K562 (cell line): ENCODE data around the gene CLIC2.

Source experiments
- CCNT2 ChIP-seq: IDR thresholded peaks from 2 replicates; pipeline ENCODE4 v1.6.1; 2011; ENCODE audit warnings: borderline replicate concordance, low read depth, mild to moderate bottlenecking, moderate library complexity, mixed read lengths, low read length; ENCODE audit not compliant: insufficient read length; ENCODE audit errors: extremely low read depth
- EZH2 ChIP-seq: IDR thresholded peaks from 2 replicates; pipeline ENCODE4 v1.6.1; 2012; ENCODE audit warnings: low read depth, mild to moderate bottlenecking, inconsistent platforms, low read length, borderline replicate concordance
- KAT8 ChIP-seq: fragments of 450-650 bp; IDR thresholded peaks from 2 replicates; pipeline ENCODE4 v1.6.1; 2016; ENCODE audit warnings: low read depth, mild to moderate bottlenecking
- MAFF ChIP-seq: IDR thresholded peaks from 2 replicates; pipeline ENCODE4 v1.6.1; 2012; ENCODE audit warnings: low read length, improper control_type of control experiment
- MEF2A ChIP-seq: IDR thresholded peaks from 2 replicates; pipeline ENCODE4 v1.6.1; 2011; ENCODE audit warnings: low read depth, mild to moderate bottlenecking, low read length, moderate library complexity; ENCODE audit not compliant: control insufficient read depth
- NR2C2 ChIP-seq, 2 experiments: fragments of 200-800 bp in 1 of 2; sonication (Bioruptor generic) in 1 of 2; sonication (generic) in 1 of 2; formaldehyde crosslinking in 1 of 2; IDR thresholded peaks; 2 replicates each; pipeline versions ENCODE4 v1.6.1 to v1.8.0; 2016 to 2022; ENCODE audit warnings: mild to moderate bottlenecking in 1 of 2, missing compliant biosample characterization in 1 of 2, missing genetic modification characterization in 1 of 2, missing genetic modification reagents in 1 of 2
- NR4A1 ChIP-seq, 2 experiments: fragments of 250-450 bp in 1 of 2; fragments of 450-650 bp in 1 of 2; sonication (Bioruptor Pico) in 1 of 2; IDR thresholded peaks; 2 replicates each; pipeline versions ENCODE4 v1.4.0 to v1.6.1; 2016 to 2020; ENCODE audit warnings: mild to moderate bottlenecking in 2 of 2, missing compliant biosample characterization in 1 of 2, missing genetic modification characterization in 1 of 2, moderate library complexity in 1 of 2
- PHF8 ChIP-seq: fragments of 200-600 bp; sonication (generic); IDR thresholded peaks from 2 replicates; pipeline ENCODE4 v1.6.1; 2012; ENCODE audit warnings: mixed run types, mild to moderate bottlenecking, inconsistent platforms, low read length, moderate library complexity, borderline replicate concordance
- POLR2AphosphoS5 ChIP-seq: IDR thresholded peaks from 2 replicates; pipeline ENCODE4 v1.6.1; 2011; ENCODE audit warnings: mild to moderate bottlenecking, low read depth, low read length, moderate library complexity; ENCODE audit not compliant: control insufficient read depth, insufficient read depth
- SMAD4 ChIP-seq: fragments of 250-450 bp; sonication (Bioruptor Pico); conservative IDR thresholded peaks from 2 replicates; pipeline ENCODE4 v1.8.0; 2021; ENCODE audit warnings: inconsistent platforms, mild to moderate bottlenecking, moderate library complexity
- ZFX ChIP-seq: sonication (generic); formaldehyde crosslinking; IDR thresholded peaks from 2 replicates; pipeline ENCODE4 v1.8.0; 2022; ENCODE audit warnings: mild to moderate bottlenecking, missing genetic modification reagents, moderate library complexity
- ZNF830 ChIP-seq: fragments of 250-450 bp; sonication (Bioruptor Pico); IDR thresholded peaks from 2 replicates; pipeline ENCODE4 v1.5.0; 2021; ENCODE audit warnings: mild to moderate bottlenecking
- TF ChIP-seq, protein P1 (sequence below): fragments of 250-450 bp; sonication (Bioruptor Pico); IDR thresholded peaks from 2 replicates; pipeline ENCODE4 v1.4.0; 2020
- TF ChIP-seq, protein P2 (sequence below): fragments of 450-650 bp; IDR thresholded peaks from 2 replicates; pipeline ENCODE4 v1.6.1; 2016

- TF ChIP-seq POLR2AphosphoS5 (no peak), PHF8 (no peak), MAFF (no peak), ZFX (CRISPR knock-in tag) (no peak), NR4A1 (CRISPR knock-in tag; IDR thresholded peaks at IDR 0.05) (no peak), NR4A1 (tag; IDR thresholded peaks at IDR 0.05) (no peak), NR2C2 (CRISPR knock-in tag; IDR thresholded peaks at IDR 0.05) (no peak), NR2C2 (tag; IDR thresholded peaks at IDR 0.05) (no peak), ZNF830 (no peak), MEF2A (no peak), EZH2 (no peak), CCNT2 (no peak), SMAD4 (CRISPR knock-in tag) (no peak), KAT8 (no peak)
- TF ChIP-seq, protein P1, sequence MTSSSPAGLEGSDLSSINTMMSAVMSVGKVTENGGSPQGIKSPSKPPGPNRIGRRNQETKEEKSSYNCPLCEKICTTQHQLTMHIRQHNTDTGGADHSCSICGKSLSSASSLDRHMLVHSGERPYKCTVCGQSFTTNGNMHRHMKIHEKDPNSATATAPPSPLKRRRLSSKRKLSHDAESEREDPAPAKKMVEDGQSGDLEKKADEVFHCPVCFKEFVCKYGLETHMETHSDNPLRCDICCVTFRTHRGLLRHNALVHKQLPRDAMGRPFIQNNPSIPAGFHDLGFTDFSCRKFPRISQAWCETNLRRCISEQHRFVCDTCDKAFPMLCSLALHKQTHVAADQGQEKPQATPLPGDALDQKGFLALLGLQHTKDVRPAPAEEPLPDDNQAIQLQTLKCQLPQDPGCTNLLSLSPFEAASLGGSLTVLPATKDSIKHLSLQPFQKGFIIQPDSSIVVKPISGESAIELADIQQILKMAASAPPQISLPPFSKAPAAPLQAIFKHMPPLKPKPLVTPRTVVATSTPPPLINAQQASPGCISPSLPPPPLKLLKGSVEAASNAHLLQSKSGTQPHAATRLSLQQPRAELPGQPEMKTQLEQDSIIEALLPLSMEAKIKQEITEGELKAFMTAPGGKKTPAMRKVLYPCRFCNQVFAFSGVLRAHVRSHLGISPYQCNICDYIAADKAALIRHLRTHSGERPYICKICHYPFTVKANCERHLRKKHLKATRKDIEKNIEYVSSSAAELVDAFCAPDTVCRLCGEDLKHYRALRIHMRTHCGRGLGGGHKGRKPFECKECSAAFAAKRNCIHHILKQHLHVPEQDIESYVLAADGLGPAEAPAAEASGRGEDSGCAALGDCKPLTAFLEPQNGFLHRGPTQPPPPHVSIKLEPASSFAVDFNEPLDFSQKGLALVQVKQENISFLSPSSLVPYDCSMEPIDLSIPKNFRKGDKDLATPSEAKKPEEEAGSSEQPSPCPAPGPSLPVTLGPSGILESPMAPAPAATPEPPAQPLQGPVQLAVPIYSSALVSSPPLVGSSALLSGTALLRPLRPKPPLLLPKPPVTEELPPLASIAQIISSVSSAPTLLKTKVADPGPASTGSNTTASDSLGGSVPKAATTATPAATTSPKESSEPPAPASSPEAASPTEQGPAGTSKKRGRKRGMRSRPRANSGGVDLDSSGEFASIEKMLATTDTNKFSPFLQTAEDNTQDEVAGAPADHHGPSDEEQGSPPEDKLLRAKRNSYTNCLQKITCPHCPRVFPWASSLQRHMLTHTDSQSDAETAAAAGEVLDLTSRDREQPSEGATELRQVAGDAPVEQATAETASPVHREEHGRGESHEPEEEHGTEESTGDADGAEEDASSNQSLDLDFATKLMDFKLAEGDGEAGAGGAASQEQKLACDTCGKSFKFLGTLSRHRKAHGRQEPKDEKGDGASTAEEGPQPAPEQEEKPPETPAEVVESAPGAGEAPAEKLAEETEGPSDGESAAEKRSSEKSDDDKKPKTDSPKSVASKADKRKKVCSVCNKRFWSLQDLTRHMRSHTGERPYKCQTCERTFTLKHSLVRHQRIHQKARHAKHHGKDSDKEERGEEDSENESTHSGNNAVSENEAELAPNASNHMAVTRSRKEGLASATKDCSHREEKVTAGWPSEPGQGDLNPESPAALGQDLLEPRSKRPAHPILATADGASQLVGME (CRISPR knock-in tag): no peak
- TF ChIP-seq, protein P2, sequence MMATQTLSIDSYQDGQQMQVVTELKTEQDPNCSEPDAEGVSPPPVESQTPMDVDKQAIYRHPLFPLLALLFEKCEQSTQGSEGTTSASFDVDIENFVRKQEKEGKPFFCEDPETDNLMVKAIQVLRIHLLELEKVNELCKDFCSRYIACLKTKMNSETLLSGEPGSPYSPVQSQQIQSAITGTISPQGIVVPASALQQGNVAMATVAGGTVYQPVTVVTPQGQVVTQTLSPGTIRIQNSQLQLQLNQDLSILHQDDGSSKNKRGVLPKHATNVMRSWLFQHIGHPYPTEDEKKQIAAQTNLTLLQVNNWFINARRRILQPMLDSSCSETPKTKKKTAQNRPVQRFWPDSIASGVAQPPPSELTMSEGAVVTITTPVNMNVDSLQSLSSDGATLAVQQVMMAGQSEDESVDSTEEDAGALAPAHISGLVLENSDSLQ: no peak
Observed at GRCh38 chrX:155231163-155231562, 103.3 kb downstream of the CLIC2 start.
